Activated CD4-positive, alpha-beta T cell treated with anti-CD3 and anti-CD28 coated beads for 36 hours (primary cell): ENCODE measurements around the gene CBX4. TPM values are rescaled to one million over a fixed set of nuclear protein-coding genes. Genes with fewer than 3 reads are reported as not detected.
A peak's percentile ranks its signal among the peaks of the same experiment; 100 is the strongest.

Source experiments
- ATAC-seq: fragments of 200-7000 bp; cut with Tn5 transposase; one replicate; pipeline ENCODE4 v1.10.0; 2021; ENCODE audit warnings: mild to moderate bottlenecking, moderate library complexity
- CTCF ChIA-PET: fragments of 350-600 bp; sonication (Branson Sonifier 250); formaldehyde crosslinking; loops from one replicate; lab custom pipeline; 2021; ENCODE audit warnings: antibody characterized with exemption; lab: Charles Lee
- POLR2A ChIA-PET: fragments of 350-600 bp; sonication (Branson Sonifier 250); formaldehyde crosslinking; loops from one replicate; lab custom pipeline; 2021; ENCODE audit warnings: antibody characterized with exemption, inconsistent platforms; lab: Charles Lee
- DNase-seq: peaks from one replicate; pipeline ENCODE4 v3.0.0-alpha.2; 2020
- H3K27ac Mint-ChIP-seq: one replicate; pipeline ENCODE4 v1.8.0; 2021; ENCODE audit warnings: mixed read lengths
- H3K27me3 Mint-ChIP-seq: one replicate; pipeline ENCODE4 v1.8.0; 2021; ENCODE audit warnings: mixed read lengths
- H3K36me3 Mint-ChIP-seq: one replicate; pipeline ENCODE4 v1.8.0; 2021; ENCODE audit warnings: low read depth, mixed read lengths
- H3K4me1 Mint-ChIP-seq: one replicate; pipeline ENCODE4 v1.8.0; 2021; ENCODE audit warnings: mixed read lengths
- H3K4me3 Mint-ChIP-seq: one replicate; pipeline ENCODE4 v1.8.0; 2021; ENCODE audit warnings: mild to moderate bottlenecking, moderate library complexity, mixed read lengths
- H3K9me3 Mint-ChIP-seq: one replicate; pipeline ENCODE4 v1.8.0; 2021; ENCODE audit warnings: low read depth, mixed read lengths
- intact Hi-C, 2 experiments: fragments of 100-400 bp; cut with DNase I in 1 of 2; cut with micrococcal nuclease in 1 of 2; formaldehyde crosslinking; loops; one replicate each; pipeline versions ENCODE4 v1.14.2 to v1.15.1; 2022 to 2024; cut with DNase I, micrococcal nuclease
- total RNA-seq, 2 experiments: library from RNA; stranded (reverse); gene quantifications; one replicate each; pipeline ENCODE4 v1.2.3, GENCODE V29; 2021

Gene CBX4
- total RNA-seq, 2 experiments from 2014 or later: 14.9 to 18.5 TPM

DNA sequence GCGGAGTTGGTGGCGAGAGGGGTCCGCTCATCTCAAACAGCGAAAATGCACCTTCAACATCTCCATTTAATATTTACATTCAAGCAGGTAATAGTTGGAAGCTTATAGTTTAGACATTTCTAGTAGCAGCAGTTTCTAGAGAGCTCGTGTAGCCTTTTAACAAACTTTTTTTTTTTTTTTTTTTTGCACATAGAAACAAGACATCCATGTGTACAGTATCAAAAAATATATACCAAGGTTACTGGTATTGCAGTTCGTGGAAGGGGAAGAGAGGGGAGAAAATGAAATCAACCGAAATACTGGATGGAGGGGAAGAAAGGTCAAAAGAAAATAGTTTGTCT, 6.2 kb downstream of the CBX4 start:
- ChIA-PET CTCF (interaction anchor here (0.5 to 1.3 kb wide), 7 partner anchors 10 to 157 kb away, joined by 3 to 4 read pairs (median 3); no protein-coding TSS in a partner anchor), POLR2A (interaction anchor here (0.6 kb wide), 1 partner anchor 19 kb away, joined by 10 read pairs; no protein-coding TSS in a partner anchor)
- H3K9me3 Mint-ChIP-seq: no peaks in the 10 kb centered on the region
- H3K36me3 Mint-ChIP-seq: peaks cover 11% of the 10 kb centered on the region
- H3K4me1 Mint-ChIP-seq: peaks cover 25% of the 10 kb centered on the region
- ATAC-seq: no peak
- no peak for DNase-seq
- H3K4me3 Mint-ChIP-seq: no peak overlapping the region
- no peak overlapping the region for H3K27ac Mint-ChIP-seq
- no peaks in the 10 kb centered on the region for H3K27me3 Mint-ChIP-seq
- intact Hi-C loops: loop anchor here in 1 of 2 experiments (10.0 kb wide), 1 partner anchor 88 kb away; no protein-coding TSS in a partner anchor

- ATAC-seq: no peak
- DNase-seq: peak; percentile 13
- Mint-ChIP-seq H3K4me1 (peaks cover 19% of the 10 kb centered on the region), H3K4me3 (no peak overlapping the region), H3K27ac (no peak overlapping the region), H3K27me3 (peaks cover 2% of the 10 kb centered on the region), H3K36me3 (peaks cover 11% of the 10 kb centered on the region), H3K9me3 (no peaks in the 10 kb centered on the region)
- intact Hi-C loops: loop anchor here in 1 of 2 experiments (10.0 kb wide), 1 partner anchor 88 kb away; no protein-coding TSS in a partner anchor
- ChIA-PET POLR2A (interaction anchor here (0.6 kb wide), 1 partner anchor 19 kb away, joined by 10 read pairs; no protein-coding TSS in a partner anchor), CTCF (interaction anchor here (0.5 to 1.3 kb wide), 8 partner anchors 9 to 157 kb away, joined by 3 to 4 read pairs (median 3); no protein-coding TSS in a partner anchor)
These were observed 6.8 kb downstream of the CBX4 start for GRCh38 chr17:79832218-79833109.

DNA sequence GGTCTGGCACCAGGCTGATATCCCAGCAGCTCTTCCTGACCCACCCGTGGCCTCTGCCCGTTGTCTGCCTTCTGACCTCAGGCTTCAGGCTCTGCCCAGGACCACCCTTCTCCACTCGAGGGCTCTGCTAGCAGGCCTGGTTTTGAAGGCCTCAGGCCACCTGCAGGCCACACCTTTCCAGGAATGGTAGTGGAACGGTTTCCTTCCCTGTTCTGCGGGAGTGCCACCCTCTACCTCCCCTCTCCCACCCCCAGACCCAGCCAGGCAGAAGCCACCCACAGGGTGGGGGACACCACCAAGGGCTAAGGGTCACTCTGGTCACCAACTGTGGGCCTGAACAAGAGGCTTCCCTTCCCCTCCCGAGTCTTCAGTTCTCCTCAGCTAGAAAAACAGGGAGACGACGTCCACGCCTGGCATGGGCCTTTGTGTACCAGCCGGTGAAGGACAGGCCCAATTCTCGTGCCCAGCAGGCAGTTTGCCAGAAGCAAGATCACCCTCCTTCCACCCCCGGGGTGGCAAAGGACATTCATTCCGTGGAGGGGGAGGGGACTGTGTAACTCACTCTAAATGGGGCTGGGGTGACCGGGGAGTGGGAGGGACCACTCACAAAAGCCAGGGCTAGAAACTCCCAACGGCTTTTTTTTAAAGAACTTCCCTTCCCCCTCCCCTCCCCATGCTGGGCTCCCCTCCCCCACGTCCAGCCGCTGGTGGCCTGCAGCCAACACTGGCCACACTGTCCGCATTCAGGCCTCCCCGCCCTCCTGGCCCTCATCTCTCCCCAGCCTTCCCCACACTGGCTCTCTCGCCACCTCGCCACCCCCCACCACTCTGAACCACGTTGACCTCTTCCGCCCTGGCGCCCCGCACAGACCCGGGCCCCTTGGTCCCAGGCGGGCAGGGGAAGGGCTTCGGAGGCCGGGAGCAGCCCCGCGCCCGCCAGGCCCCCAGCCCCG, 7.7 kb downstream of the CBX4 start:
- H3K27ac Mint-ChIP-seq: no peak overlapping the region
- H3K9me3 Mint-ChIP-seq: no peaks in the 10 kb centered on the region
- DNase-seq (no peak), ATAC-seq (no peak)
- peaks cover 13% of the 10 kb centered on the region for H3K4me1 Mint-ChIP-seq
- no peak overlapping the region for H3K4me3 Mint-ChIP-seq
- intact Hi-C loops: loop anchor here in 1 of 2 experiments (10.0 kb wide), 1 partner anchor 87 kb away; no protein-coding TSS in a partner anchor
- peaks cover 11% of the 10 kb centered on the region for H3K36me3 Mint-ChIP-seq
- CTCF ChIA-PET: interaction anchor here (1.0 kb wide), 1 partner anchor 42 kb away, joined by 3 read pairs; no protein-coding TSS in a partner anchor
- peaks cover 6% of the 10 kb centered on the region for H3K27me3 Mint-ChIP-seq
- POLR2A ChIA-PET: interaction anchor here (0.7 kb wide), 1 partner anchor 20 kb away, joined by 3 read pairs; no protein-coding TSS in a partner anchor

GRCh38 chr17:79830763-79831264, 8.4 kb downstream of the CBX4 start:
- Mint-ChIP-seq H3K9me3 (no peaks in the 10 kb centered on the region), H3K27me3 (peaks cover 6% of the 10 kb centered on the region)
- POLR2A ChIA-PET: interaction anchor here (0.7 kb wide), 1 partner anchor 19 kb away, joined by 3 read pairs; no protein-coding TSS in a partner anchor

GRCh38 chr17:79830303-79830702, 8.9 kb downstream of the CBX4 start:
- no peaks in the 10 kb centered on the region for H3K9me3 Mint-ChIP-seq
- ATAC-seq (no peak), DNase-seq (no peak)
- peaks cover 11% of the 10 kb centered on the region for H3K36me3 Mint-ChIP-seq
- peaks cover 18% of the 10 kb centered on the region for H3K4me1 Mint-ChIP-seq
- no peak overlapping the region for H3K27ac Mint-ChIP-seq
- H3K27me3 Mint-ChIP-seq: peaks cover 6% of the 10 kb centered on the region
- intact Hi-C loops: loop anchor here in 1 of 2 experiments (10.0 kb wide), 1 partner anchor 86 kb away; no protein-coding TSS in a partner anchor
- H3K4me3 Mint-ChIP-seq: no peak overlapping the region
- POLR2A ChIA-PET: no interaction called here
- CTCF ChIA-PET: interaction anchor here (0.6 kb wide), 1 partner anchor 68 kb away, joined by 3 read pairs; no protein-coding TSS in a partner anchor

More at GRCh38 chr17:79830763-79831264, 8.4 kb downstream of the CBX4 start:
- H3K27ac Mint-ChIP-seq: no peak overlapping the region
- DNase-seq (no peak), ATAC-seq (no peak)
- peaks cover 18% of the 10 kb centered on the region for H3K4me1 Mint-ChIP-seq
- intact Hi-C loops: loop anchor here in 1 of 2 experiments (10.0 kb wide), 1 partner anchor 86 kb away; no protein-coding TSS in a partner anchor
- H3K4me3 Mint-ChIP-seq: no peak overlapping the region
- H3K36me3 Mint-ChIP-seq: peaks cover 11% of the 10 kb centered on the region
- CTCF ChIA-PET: interaction anchor here (0.6 kb wide), 1 partner anchor 68 kb away, joined by 3 read pairs; no protein-coding TSS in a partner anchor

DNA sequence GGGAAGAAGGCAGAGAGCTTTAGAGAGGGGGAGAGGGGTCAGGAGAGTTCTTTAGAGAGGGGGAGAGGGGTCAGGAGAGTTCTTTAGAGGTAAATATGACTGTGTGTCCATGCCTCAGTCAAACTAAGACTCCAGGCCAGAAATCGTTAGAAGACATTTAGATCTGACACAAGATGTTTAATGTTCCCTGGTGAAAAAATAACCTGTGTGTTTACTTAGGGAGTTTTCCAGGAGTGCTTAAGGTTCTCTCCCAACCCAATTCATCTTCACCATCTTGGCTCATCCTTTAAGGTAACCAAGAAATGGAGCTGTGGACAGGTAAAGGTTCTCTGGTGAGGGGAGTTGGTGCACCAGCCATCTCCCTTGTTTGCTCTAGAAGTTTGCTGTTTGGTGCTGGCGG, 9.8 kb downstream of the CBX4 start:
- ChIA-PET POLR2A (no interaction called here), CTCF (interaction anchor here (1.0 kb wide), 1 partner anchor 19 kb away, joined by 3 read pairs; no protein-coding TSS in a partner anchor)
- DNase-seq: no peak
- Mint-ChIP-seq H3K36me3 (peaks cover 4% of the 10 kb centered on the region), H3K4me1 (peaks cover 12% of the 10 kb centered on the region), H3K27me3 (peaks cover 8% of the 10 kb centered on the region), H3K4me3 (no peak overlapping the region), H3K9me3 (no peaks in the 10 kb centered on the region), H3K27ac (no peak overlapping the region)
- ATAC-seq: no peak
- intact Hi-C loops: no loop called here

DNA sequence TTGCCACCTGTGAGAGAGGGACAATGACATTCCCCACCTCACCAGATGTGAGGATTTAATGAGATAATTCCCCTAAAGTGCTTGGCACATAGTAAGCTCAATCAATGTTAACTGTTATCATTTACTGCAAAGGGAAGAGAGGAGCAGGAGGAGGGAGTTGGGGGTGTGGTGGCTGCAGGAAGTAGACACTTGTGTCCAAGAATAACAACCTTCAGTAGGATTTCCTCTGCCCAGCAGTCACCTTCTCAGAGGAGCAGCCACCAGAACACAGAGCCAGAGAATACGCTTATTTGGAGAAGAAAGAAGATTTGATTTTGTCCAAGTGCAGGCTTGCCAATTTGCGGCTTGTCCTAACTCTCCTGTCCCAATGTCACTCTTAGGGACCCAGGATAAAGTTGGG, 10.2 kb downstream of the CBX4 start:
- H3K4me1 Mint-ChIP-seq: peaks cover 12% of the 10 kb centered on the region
- H3K36me3 Mint-ChIP-seq: peaks cover 4% of the 10 kb centered on the region
- ChIA-PET POLR2A (interaction anchor here (0.5 kb wide), 1 partner anchor 437 kb away, joined by 5 read pairs; no protein-coding TSS in a partner anchor), CTCF (interaction anchor here (1.0 kb wide), 1 partner anchor 19 kb away, joined by 3 read pairs; no protein-coding TSS in a partner anchor)
- H3K27ac Mint-ChIP-seq: no peak overlapping the region
- no peaks in the 10 kb centered on the region for H3K9me3 Mint-ChIP-seq
- H3K4me3 Mint-ChIP-seq: no peak overlapping the region
- ATAC-seq (no peak), DNase-seq (no peak)
- intact Hi-C loops: no loop called here
- peaks cover 10% of the 10 kb centered on the region for H3K27me3 Mint-ChIP-seq

DNA sequence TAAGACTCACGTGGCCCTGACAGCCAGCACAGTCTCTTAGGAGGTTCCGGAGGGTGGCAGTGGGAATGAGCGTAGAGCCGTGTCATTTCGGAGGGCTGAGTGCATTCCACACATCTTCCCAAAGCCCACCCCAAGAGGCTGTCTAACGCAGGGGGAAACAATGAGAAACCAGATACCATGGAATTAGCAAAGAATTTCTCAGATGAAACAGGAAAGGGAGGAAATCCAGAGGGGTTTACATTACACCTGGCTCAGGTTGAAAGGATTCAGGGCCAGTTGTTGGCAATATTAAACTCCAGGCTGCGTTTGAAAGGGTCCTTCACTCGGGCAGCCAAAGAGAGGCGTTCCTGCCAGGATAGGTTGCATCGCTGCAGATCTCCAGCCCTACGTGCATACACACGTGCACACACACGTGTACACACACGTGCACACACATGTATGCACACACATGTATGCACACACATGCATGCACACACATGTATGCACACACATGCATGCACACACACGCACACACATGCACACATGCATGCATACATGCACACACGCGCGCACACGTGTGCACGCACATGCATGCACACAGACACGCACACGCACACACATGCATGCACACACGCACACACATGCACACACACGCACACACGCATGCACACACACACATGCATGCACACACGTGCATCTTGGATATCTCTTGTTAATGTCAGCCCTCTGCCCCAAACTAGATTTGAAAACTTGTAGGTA, 12.2 kb downstream of the CBX4 start:
- intact Hi-C loops: no loop called here
- ATAC-seq (no peak), DNase-seq (no peak)
- H3K27me3 Mint-ChIP-seq: peaks cover 10% of the 10 kb centered on the region
- H3K9me3 Mint-ChIP-seq: no peaks in the 10 kb centered on the region
- peaks cover 8% of the 10 kb centered on the region for H3K4me1 Mint-ChIP-seq
- no peaks in the 10 kb centered on the region for H3K36me3 Mint-ChIP-seq
- POLR2A ChIA-PET: no interaction called here
- H3K27ac Mint-ChIP-seq: no peak overlapping the region
- CTCF ChIA-PET: no interaction called here
- no peak overlapping the region for H3K4me3 Mint-ChIP-seq

DNA sequence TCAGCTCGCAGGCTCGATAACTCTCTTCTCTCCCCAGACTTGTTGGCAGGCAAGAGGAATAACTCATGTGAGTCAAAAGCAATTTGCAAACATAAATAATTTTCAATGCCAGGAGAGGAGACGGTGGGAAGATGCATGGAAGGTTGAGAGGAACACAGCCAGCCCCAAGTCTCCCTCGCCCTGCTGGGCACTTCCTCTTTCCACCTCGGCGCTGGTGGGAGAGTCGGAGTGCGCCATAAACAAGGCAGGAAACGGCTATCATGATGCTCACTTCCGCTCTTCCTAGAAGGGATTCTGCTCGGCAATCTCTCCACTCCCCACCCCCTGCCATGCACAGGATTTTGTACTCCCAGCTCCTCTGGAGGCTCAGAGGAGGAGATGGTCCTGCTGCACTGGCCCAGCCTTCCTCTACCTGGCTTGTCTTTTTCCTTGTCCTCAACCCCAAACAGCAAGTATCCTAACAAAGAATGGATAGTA, 13.0 kb downstream of the CBX4 start:
- no peaks in the 10 kb centered on the region for H3K36me3 Mint-ChIP-seq
- peaks cover 10% of the 10 kb centered on the region for H3K27me3 Mint-ChIP-seq
- ATAC-seq (no peak), DNase-seq (no peak)
- POLR2A ChIA-PET: no interaction called here
- intact Hi-C loops: no loop called here
- H3K9me3 Mint-ChIP-seq: no peaks in the 10 kb centered on the region
- no peak overlapping the region for H3K27ac Mint-ChIP-seq
- H3K4me1 Mint-ChIP-seq: peaks cover 8% of the 10 kb centered on the region
- CTCF ChIA-PET: interaction anchor here (0.9 to 1.1 kb wide), 2 partner anchors 8 to 9 kb away, joined by 3 read pairs; no protein-coding TSS in a partner anchor
- H3K4me3 Mint-ChIP-seq: no peak overlapping the region

DNA sequence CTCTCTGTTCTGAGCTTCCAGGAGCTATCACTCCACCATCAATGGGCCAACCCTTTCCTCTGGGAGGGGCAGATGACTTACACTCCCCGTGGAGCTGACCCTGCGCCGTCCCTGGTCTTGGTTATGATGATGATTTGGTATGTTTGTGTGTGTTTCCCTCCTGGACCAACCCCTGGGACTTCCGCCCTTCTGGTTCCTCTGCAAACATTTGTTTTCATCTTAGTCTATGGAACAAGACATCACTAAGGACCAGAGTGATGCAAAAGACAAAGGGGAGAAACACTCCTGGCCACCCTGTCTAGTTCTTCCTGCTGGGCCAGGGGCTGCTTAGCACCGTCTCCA, 13.7 kb downstream of the CBX4 start:
- CTCF ChIA-PET: interaction anchor here (0.9 to 1.1 kb wide), 4 partner anchors 9 to 14 kb away, joined by 3 read pairs; partner anchors contain the start of gene CBX4
- Mint-ChIP-seq H3K36me3 (no peaks in the 10 kb centered on the region), H3K27me3 (peaks cover 10% of the 10 kb centered on the region)

More for the DNA sequence above, 13.7 kb downstream of the CBX4 start:
- intact Hi-C loops: no loop called here
- no peak overlapping the region for H3K27ac Mint-ChIP-seq
- peaks cover 8% of the 10 kb centered on the region for H3K4me1 Mint-ChIP-seq
- no peak overlapping the region for H3K4me3 Mint-ChIP-seq
- POLR2A ChIA-PET: no interaction called here
- no peak for DNase-seq
- H3K9me3 Mint-ChIP-seq: no peaks in the 10 kb centered on the region
- ATAC-seq: no peak
